ENCODE measurements around the gene CDC27. TPM values are rescaled to one million over a fixed set of nuclear protein-coding genes. Genes with fewer than 3 reads are reported as not detected.
A peak's percentile ranks its signal among the peaks of the same experiment; 100 is the strongest.
"Not testable (repeated sequence)": the region's sequence is repeated elsewhere in the genome, so short reads cannot be mapped to it uniquely, and the experiment has no call there.

The CDC27 gene
- polyA plus RNA-seq, 3 donors from 2014 or later, result 50.3 to 98.5 (median 71.1) TPM

DNA sequence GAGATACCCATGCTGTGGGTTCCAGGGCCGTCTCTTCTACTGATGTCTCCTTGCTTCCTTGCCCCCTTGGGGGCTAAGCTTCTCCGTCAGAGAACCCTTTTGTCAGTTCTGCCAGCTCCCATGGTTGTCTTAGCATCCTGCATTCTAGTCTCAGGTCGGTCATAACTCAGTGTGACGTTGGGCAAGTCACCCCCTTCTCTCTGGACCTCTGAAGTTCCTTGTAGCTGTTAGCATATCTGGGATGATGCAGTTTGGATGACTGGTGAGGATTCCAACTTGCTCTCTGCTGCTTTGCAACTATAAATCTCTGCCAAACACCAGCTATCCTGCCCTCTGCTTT, 11.2 kb upstream of the CDC27 start:
- Mint-ChIP-seq H3K36me3 (no peaks in the 10 kb centered on the region), H3K27ac (peak overlapping the region in 1 of 6 donors; percentile 49), H3K27me3 (ENCODE audit: low read depth in 3 of 3) (peaks cover 0 to 4% (median 2%) of the 10 kb centered on the region in 3 donors), H3K4me3 (no peak overlapping the region), H3K9me3 (no peaks in the 10 kb centered on the region), H3K4me1 (peaks cover 19 to 21% of the 10 kb centered on the region in 2 donors)
- no peak for DNase-seq

GRCh38 chr17:47199627-47200324, 10.7 kb upstream of the CDC27 start:
- no peak for DNase-seq
- Mint-ChIP-seq H3K27ac (no peak overlapping the region), H3K36me3 (no peaks in the 10 kb centered on the region), H3K27me3 (ENCODE audit: low read depth in 3 of 3) (peaks cover 0 to 4% (median 2%) of the 10 kb centered on the region in 3 donors), H3K9me3 (no peaks in the 10 kb centered on the region), H3K4me3 (no peak overlapping the region), H3K4me1 (peaks cover 14 to 16% of the 10 kb centered on the region in 2 donors)

DNA sequence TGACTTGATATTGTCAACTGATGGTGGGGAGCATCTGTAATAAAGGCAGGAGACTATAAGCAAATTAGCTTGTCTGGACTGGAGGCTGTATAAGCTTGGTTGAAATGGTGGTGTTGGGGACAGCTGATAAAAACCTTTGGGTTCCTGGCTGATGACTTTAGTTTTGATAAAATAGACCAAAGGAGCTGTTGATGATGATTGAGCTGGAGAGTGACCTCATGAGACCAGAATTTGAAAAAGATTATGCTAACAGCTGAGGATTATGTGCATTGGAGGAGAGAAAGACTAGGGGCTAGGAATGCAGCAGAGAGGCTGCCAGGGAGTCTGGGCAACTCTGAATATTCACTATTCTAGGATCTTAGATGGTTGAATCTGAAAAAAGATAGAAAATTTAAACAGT, 8.7 kb upstream of the CDC27 start:
- no peak overlapping the region for H3K4me3 Mint-ChIP-seq
- H3K27me3 Mint-ChIP-seq (ENCODE audit: low read depth in 3 of 3), result peaks cover 0 to 6% (median 5%) of the 10 kb centered on the region in 3 donors
- no peaks in the 10 kb centered on the region for H3K9me3 Mint-ChIP-seq
- H3K4me1 Mint-ChIP-seq, result peaks cover 8 to 15% of the 10 kb centered on the region in 2 donors
- H3K36me3 Mint-ChIP-seq, result no peaks in the 10 kb centered on the region
- DNase-seq, result no peak
- no peak overlapping the region for H3K27ac Mint-ChIP-seq

GRCh38 chr17:47193931-47194511, 4.9 kb upstream of the CDC27 start:
- peaks cover 5 to 11% (median 7%) of the 10 kb centered on the region in 3 donors for H3K27me3 Mint-ChIP-seq (ENCODE audit: low read depth in 3 of 3)
- H3K4me1 Mint-ChIP-seq, result peaks cover 24 to 43% of the 10 kb centered on the region in 2 donors
- H3K27ac Mint-ChIP-seq, result peak overlapping the region in 2 of 6 donors; percentile 3 to 6
- no peaks in the 10 kb centered on the region for H3K36me3 Mint-ChIP-seq
- H3K9me3 Mint-ChIP-seq, result no peaks in the 10 kb centered on the region
- H3K4me3 Mint-ChIP-seq, result no peak overlapping the region
- DNase-seq, result no peak

- H3K4me3 Mint-ChIP-seq, result peak overlapping the region; percentile 3 to 54 (median 45)
- peak overlapping the region; percentile 18 to 76 (median 36) for H3K27ac Mint-ChIP-seq
- DNase-seq, result peak; percentile 54 to 57 (median 57)
These were observed 3.5 kb upstream of the CDC27 start for GRCh38 chr17:47192554-47192953.

GRCh38 chr17:47190770-47191169, 1.7 kb upstream of the CDC27 start:
- peak overlapping the region in 3 of 6 donors; percentile 5 to 52 (median 14) for H3K27ac Mint-ChIP-seq
- DNase-seq, result no peak
- no peaks in the 10 kb centered on the region for H3K9me3 Mint-ChIP-seq
- peaks cover 0 to 4% (median 0%) of the 10 kb centered on the region in 3 donors for H3K36me3 Mint-ChIP-seq
- peaks cover 46 to 74% of the 10 kb centered on the region in 2 donors for H3K4me1 Mint-ChIP-seq
- peak overlapping the region in 2 of 5 donors; percentile 11 to 14 for H3K4me3 Mint-ChIP-seq
- H3K27me3 Mint-ChIP-seq (ENCODE audit: low read depth in 3 of 3), result peaks cover 5 to 11% (median 7%) of the 10 kb centered on the region in 3 donors

More at GRCh38 chr17:47192554-47192953, 3.5 kb upstream of the CDC27 start:
- Mint-ChIP-seq H3K27me3 (ENCODE audit: low read depth in 3 of 3) (peaks cover 5 to 11% (median 7%) of the 10 kb centered on the region in 3 donors), H3K4me1 (peaks cover 33 to 56% of the 10 kb centered on the region in 2 donors), H3K36me3 (no peaks in the 10 kb centered on the region), H3K9me3 (no peaks in the 10 kb centered on the region)

DNA sequence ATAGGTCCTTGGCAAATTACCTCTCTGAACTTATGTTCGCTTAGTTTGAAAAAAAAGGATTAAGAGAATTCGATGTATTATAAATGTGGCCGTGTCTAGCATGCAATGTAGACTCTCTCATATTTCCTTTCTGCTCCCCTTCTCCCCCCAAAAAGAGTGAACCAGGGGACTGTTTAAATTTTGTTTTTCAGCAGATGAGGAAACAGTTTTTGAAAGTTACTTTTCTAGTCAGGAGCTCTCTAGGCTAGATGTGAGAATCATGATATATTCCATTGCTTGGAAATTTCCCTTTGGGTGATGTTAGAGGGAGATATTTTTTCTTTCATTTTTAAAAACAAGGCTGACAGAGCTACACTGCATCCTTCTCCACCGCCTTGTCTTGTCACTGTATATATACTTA, 1.1 kb upstream of the CDC27 start:
- H3K4me3 Mint-ChIP-seq, result peak overlapping the region in 2 of 5 donors; percentile 94 to 95
- H3K4me1 Mint-ChIP-seq, result peaks cover 47 to 79% of the 10 kb centered on the region in 2 donors
- H3K27ac Mint-ChIP-seq, result peak overlapping the region in 3 of 6 donors; percentile 92 to 99 (median 98)
- H3K36me3 Mint-ChIP-seq, result peaks cover 0 to 4% (median 0%) of the 10 kb centered on the region in 3 donors
- DNase-seq, result no peak
- peaks cover 5 to 11% (median 7%) of the 10 kb centered on the region in 3 donors for H3K27me3 Mint-ChIP-seq (ENCODE audit: low read depth in 3 of 3)
- no peaks in the 10 kb centered on the region for H3K9me3 Mint-ChIP-seq

GRCh38 chr17:47189732-47190237, 690 bp upstream of the CDC27 start:
- Mint-ChIP-seq H3K27ac (peak overlapping the region; percentile 92 to 99 (median 98)), H3K4me3 (peak overlapping the region; percentile 93 to 98 (median 95)), H3K4me1 (peaks cover 47 to 83% of the 10 kb centered on the region in 2 donors), H3K9me3 (no peaks in the 10 kb centered on the region), H3K27me3 (ENCODE audit: low read depth in 3 of 3) (peaks cover 5 to 10% (median 7%) of the 10 kb centered on the region in 3 donors), H3K36me3 (peaks cover 0 to 4% (median 0%) of the 10 kb centered on the region in 3 donors)
- DNase-seq, result no peak

GRCh38 chr17:47188271-47188875, 722 bp downstream of the CDC27 start:
- no peaks in the 10 kb centered on the region for H3K9me3 Mint-ChIP-seq
- peak overlapping the region; percentile 93 to 98 (median 95) for H3K4me3 Mint-ChIP-seq
- peak overlapping the region; percentile 92 to 99 (median 98) for H3K27ac Mint-ChIP-seq
- peak; percentile 9 to 22 (median 17) for DNase-seq
- H3K27me3 Mint-ChIP-seq (ENCODE audit: low read depth in 3 of 3), result peaks cover 4 to 7% (median 5%) of the 10 kb centered on the region in 3 donors
- peaks cover 0 to 4% (median 0%) of the 10 kb centered on the region in 3 donors for H3K36me3 Mint-ChIP-seq
- peaks cover 53 to 88% of the 10 kb centered on the region in 2 donors for H3K4me1 Mint-ChIP-seq

DNA sequence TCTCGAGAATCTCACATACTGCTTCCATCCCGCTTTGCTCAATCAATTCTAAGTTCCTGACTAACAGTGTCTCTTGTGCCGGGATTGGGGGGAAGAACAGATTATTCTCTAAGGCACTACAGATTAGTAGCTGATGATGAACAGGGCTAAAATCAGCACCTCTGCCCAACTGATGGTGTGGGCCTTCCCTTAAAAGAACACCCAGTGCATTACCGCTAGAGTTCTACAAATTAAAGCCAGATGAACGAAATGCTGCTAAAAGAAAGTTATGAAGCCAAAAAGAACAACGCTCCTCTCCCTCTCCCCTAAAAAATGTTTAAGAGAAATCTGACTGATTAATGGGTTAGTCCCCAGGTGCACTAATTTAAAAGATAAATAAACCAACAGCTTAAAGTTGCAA, 4.4 kb downstream of the CDC27 start:
- Mint-ChIP-seq H3K4me1 (peaks cover 55 to 89% of the 10 kb centered on the region in 2 donors), H3K36me3 (peaks cover 6 to 10% (median 7%) of the 10 kb centered on the region in 3 donors), H3K27me3 (ENCODE audit: low read depth in 3 of 3) (peaks cover 4 to 6% (median 5%) of the 10 kb centered on the region in 3 donors), H3K27ac (peak overlapping the region in 1 of 6 donors; percentile 22), H3K4me3 (no peak overlapping the region), H3K9me3 (no peaks in the 10 kb centered on the region)
- DNase-seq, result no peak

- peaks cover 44 to 76% of the 10 kb centered on the region in 2 donors for H3K4me1 Mint-ChIP-seq
- DNase-seq; H3K9me3 Mint-ChIP-seq; H3K27ac Mint-ChIP-seq; H3K4me3 Mint-ChIP-seq; H3K27me3 Mint-ChIP-seq (ENCODE audit: low read depth in 3 of 3): not testable (repeated sequence)
- H3K36me3 Mint-ChIP-seq, result peaks cover 8 to 12% (median 10%) of the 10 kb centered on the region in 3 donors
These were observed 8.1 kb downstream of the CDC27 start for GRCh38 chr17:47180988-47181387.

GRCh38 chr17:47180337-47180736, 8.8 kb downstream of the CDC27 start:
- H3K4me3 Mint-ChIP-seq, result no peak overlapping the region
- peaks cover 46 to 74% of the 10 kb centered on the region in 2 donors for H3K4me1 Mint-ChIP-seq
- DNase-seq, result no peak
- peaks cover 0 to 2% (median 0%) of the 10 kb centered on the region in 3 donors for H3K27me3 Mint-ChIP-seq (ENCODE audit: low read depth in 3 of 3)
- no peaks in the 10 kb centered on the region for H3K9me3 Mint-ChIP-seq
- peak overlapping the region in 2 of 6 donors; percentile 19 to 56 for H3K27ac Mint-ChIP-seq
- H3K36me3 Mint-ChIP-seq, result peaks cover 6 to 12% (median 10%) of the 10 kb centered on the region in 3 donors

DNA sequence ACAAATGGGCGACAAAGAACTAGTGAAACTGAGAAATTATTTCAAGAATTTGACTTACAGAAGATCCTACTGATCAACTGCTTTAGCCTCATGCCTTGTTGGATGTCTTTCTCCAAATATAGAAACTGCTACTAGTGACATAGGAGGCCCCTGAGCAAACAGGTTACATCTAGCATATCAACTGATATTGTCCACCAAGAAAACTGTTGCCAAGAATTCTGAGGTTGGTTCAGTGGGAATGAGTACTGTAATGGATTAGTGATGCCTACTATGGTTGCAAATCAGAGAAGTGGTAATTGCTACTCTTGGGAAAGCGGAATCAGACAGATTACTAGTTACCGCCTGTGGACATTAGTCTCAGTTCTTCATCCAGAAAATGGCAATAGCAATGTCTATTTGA, 10.0 kb downstream of the CDC27 start:
- Mint-ChIP-seq H3K27me3 (ENCODE audit: low read depth in 3 of 3) (peaks cover 0 to 2% (median 0%) of the 10 kb centered on the region in 3 donors), H3K4me1 (peaks cover 49 to 72% of the 10 kb centered on the region in 2 donors), H3K4me3 (no peak overlapping the region), H3K27ac (peak overlapping the region in 1 of 6 donors; percentile 27), H3K36me3 (peaks cover 6 to 20% (median 10%) of the 10 kb centered on the region in 3 donors), H3K9me3 (no peaks in the 10 kb centered on the region)
- DNase-seq, result no peak
